DND-41 (cell line): ENCODE data around the gene TNFRSF19.

ENCODE experiments used
- ATAC-seq: fragments of 200-7000 bp; cut with Tn5 transposase; 3 replicates; pipeline ENCODE4 v1.9.1; 2021; ENCODE audit warnings: low read depth; ENCODE audit not compliant: insufficient read depth
- DNase-seq: peaks from one replicate; pipeline ENCODE4 v3.0.0-alpha.2; 2020
- H2AFZ ChIP-seq: 2 replicates; pipeline ENCODE4 v1.6.0; 2012; ENCODE audit warnings: low read depth, low read length
- H3K27ac ChIP-seq: 2 replicates; pipeline ENCODE4 v1.5.1; 2012; ENCODE audit warnings: low read length, inconsistent platforms
- H3K27me3 ChIP-seq: fragments of 200-600 bp; sonication (generic); 2 replicates; pipeline ENCODE4 v1.6.0; 2012; ENCODE audit warnings: low read length, mild to moderate bottlenecking, inconsistent platforms; ENCODE audit not compliant: insufficient read depth, poor library complexity
- H3K36me3 ChIP-seq: 2 replicates; pipeline ENCODE4 v1.5.1; 2012; ENCODE audit warnings: low read length, inconsistent platforms; ENCODE audit not compliant: insufficient read depth
- H3K4me1 ChIP-seq: 2 replicates; pipeline ENCODE4 v1.5.1; 2012; ENCODE audit warnings: mild to moderate bottlenecking, low read length; ENCODE audit not compliant: insufficient read depth
- H3K4me2 ChIP-seq: 2 replicates; pipeline ENCODE4 v1.6.0; 2012; ENCODE audit warnings: mild to moderate bottlenecking, moderate library complexity, low read length, inconsistent platforms; ENCODE audit not compliant: insufficient read depth
- H3K4me3 ChIP-seq, 2 experiments: fragments of 200-600 bp in 1 of 2; shearing (Covaris generic) in 1 of 2; 2 replicates each; pipeline ENCODE4 v1.5.1; 2012 to 2016; ENCODE audit warnings: inconsistent platforms in 2 of 2, low read length in 2 of 2, mild to moderate bottlenecking in 2 of 2, low read depth in 1 of 2, moderate library complexity in 1 of 2
- H3K79me2 ChIP-seq: 2 replicates; pipeline ENCODE4 v1.6.0; 2012; ENCODE audit warnings: low read length, inconsistent platforms; ENCODE audit not compliant: insufficient read depth
- H3K9ac ChIP-seq: 2 replicates; pipeline ENCODE4 v1.6.0; 2012; ENCODE audit warnings: low read depth, mild to moderate bottlenecking, inconsistent platforms, low read length, moderate library complexity
- H3K9me3 ChIP-seq: 2 replicates; pipeline ENCODE4 v1.5.1; 2012; ENCODE audit warnings: low read length, moderate library complexity, mild to moderate bottlenecking, inconsistent platforms; ENCODE audit not compliant: insufficient read depth, severe bottlenecking
- H4K20me1 ChIP-seq: 2 replicates; pipeline ENCODE4 v1.6.0; 2012; ENCODE audit warnings: low read length; ENCODE audit not compliant: insufficient read depth
- EZH2 ChIP-seq: IDR thresholded peaks from 3 replicates; pipeline ENCODE4 v1.6.1; 2012; ENCODE audit warnings: borderline replicate concordance, low read depth, mild to moderate bottlenecking, moderate library complexity, low read length, inconsistent platforms; ENCODE audit not compliant: severe bottlenecking
- TF ChIP-seq, protein P1 (sequence below): IDR thresholded peaks from 2 replicates; pipeline ENCODE4 v1.5.1; 2012; ENCODE audit warnings: borderline replicate concordance, low read length, moderate library complexity, mild to moderate bottlenecking; ENCODE audit not compliant: poor library complexity, severe bottlenecking; ENCODE audit errors: extremely low read depth

TNFRSF19 gene

DNA sequence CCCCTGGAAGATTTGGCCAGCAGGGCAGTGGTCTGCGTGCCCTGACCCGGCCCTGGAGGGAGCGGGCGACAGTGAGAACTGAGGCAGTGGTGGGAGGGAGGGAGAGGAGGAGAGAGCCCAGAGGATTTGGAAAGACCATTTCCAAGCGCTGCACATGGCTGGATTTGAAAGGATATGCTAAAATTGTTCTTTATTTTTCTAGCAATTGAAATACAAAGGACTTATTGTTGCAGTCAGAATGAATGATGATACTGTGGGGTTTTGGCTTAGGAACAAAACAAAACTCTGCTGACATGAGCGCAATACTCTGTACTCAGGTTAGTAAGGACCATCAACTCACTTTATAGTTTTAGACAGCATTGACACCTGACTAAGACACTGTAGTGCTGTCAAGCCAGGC is 69.5 kb downstream of the TNFRSF19 start:
- H3K4me1 ChIP-seq = no peaks in the 10 kb centered on the region
- DNase-seq (no peak), ATAC-seq (no peak)
- H3K9ac ChIP-seq = no peak overlapping the region
- no peak overlapping the region for H3K27ac ChIP-seq
- TF ChIP-seq, protein P1, sequence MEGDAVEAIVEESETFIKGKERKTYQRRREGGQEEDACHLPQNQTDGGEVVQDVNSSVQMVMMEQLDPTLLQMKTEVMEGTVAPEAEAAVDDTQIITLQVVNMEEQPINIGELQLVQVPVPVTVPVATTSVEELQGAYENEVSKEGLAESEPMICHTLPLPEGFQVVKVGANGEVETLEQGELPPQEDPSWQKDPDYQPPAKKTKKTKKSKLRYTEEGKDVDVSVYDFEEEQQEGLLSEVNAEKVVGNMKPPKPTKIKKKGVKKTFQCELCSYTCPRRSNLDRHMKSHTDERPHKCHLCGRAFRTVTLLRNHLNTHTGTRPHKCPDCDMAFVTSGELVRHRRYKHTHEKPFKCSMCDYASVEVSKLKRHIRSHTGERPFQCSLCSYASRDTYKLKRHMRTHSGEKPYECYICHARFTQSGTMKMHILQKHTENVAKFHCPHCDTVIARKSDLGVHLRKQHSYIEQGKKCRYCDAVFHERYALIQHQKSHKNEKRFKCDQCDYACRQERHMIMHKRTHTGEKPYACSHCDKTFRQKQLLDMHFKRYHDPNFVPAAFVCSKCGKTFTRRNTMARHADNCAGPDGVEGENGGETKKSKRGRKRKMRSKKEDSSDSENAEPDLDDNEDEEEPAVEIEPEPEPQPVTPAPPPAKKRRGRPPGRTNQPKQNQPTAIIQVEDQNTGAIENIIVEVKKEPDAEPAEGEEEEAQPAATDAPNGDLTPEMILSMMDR = no peak
- no peak for TF ChIP-seq EZH2
- no peaks in the 10 kb centered on the region for H4K20me1 ChIP-seq
- no peak overlapping the region for H2AFZ ChIP-seq
- no peak overlapping the region for H3K4me3 ChIP-seq
- peaks cover 2% of the 10 kb centered on the region for H3K27me3 ChIP-seq
- no peaks in the 10 kb centered on the region for H3K79me2 ChIP-seq
- no peaks in the 10 kb centered on the region for H3K9me3 ChIP-seq
- H3K4me2 ChIP-seq = no peak overlapping the region
- H3K36me3 ChIP-seq = no peaks in the 10 kb centered on the region

DNA sequence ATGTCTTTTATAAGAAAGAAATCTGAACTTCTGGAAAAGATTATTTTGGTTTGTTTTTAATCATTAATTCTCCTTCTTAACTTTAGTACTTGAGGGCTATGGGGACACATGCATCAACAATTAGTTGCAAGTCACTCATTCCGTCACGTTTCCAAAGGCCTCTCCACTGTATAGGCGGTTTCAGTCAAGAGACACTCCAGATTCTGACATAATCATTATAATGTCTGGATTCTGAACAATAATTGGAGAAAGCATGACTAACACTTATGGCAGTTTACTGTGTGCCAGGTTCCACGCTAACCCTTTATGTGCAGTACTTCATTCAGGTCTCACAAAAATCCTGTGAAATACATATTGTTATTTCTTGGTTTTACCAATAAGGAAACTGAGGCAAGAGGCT is 71.9 kb downstream of the TNFRSF19 start:
- no peak for ATAC-seq
- no peak for TF ChIP-seq EZH2
- TF ChIP-seq, protein P1 = no peak
- H3K36me3 ChIP-seq = no peaks in the 10 kb centered on the region

DNA sequence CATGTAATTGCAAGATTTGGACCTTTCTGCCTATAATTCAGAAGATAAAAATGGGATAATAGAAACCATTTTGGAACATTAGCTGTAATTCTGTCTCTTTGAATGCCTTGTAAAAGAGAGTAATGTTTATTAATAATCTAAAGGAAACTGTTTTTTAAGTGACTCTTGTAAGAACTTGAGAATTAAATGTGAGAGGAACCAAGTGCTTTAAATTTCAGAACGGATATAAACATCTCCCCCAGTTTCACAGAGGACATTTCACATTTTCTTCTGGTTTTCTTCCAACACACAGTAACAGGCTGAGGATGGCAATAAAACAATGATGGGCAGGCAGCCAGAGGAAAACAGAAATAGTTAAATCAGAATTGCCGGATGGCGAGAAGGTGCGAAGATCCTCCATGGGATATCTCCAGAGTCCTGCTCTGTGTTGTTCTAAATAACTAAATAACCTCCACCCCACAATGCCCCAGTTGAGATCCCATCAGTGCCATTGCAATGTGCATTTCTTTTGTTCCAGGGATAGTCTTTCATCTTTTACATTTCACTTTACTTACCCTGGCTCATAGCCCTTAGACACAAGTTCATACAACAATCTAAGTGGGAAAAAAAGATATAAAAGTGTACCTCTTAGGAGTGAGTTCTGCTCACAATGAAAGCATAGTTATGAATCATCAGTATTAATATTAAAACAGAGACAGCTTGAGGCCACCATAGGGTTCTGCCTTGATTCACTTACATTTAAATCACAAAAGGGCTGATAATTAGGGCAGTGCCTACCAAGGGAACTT is 73.3 kb downstream of the TNFRSF19 start:
- Histone ChIP-seq H4K20me1 (no peaks in the 10 kb centered on the region), H3K4me3 (no peak overlapping the region), H3K27ac (no peak overlapping the region), H3K27me3 (no peaks in the 10 kb centered on the region), H3K9me3 (no peaks in the 10 kb centered on the region), H3K9ac (no peak overlapping the region), H3K4me2 (no peak overlapping the region), H2AFZ (no peak overlapping the region), H3K79me2 (no peaks in the 10 kb centered on the region), H3K4me1 (no peaks in the 10 kb centered on the region), H3K36me3 (no peaks in the 10 kb centered on the region)
- ATAC-seq (no peak), DNase-seq (no peak)
- TF ChIP-seq, protein P1 = no peak
- no peak for TF ChIP-seq EZH2

More for the DNA sequence above, 71.9 kb downstream of the TNFRSF19 start:
- no peaks in the 10 kb centered on the region for H3K9me3 ChIP-seq
- H3K9ac ChIP-seq = no peak overlapping the region
- H3K27ac ChIP-seq = no peak overlapping the region
- no peak overlapping the region for H3K4me2 ChIP-seq
- no peaks in the 10 kb centered on the region for H4K20me1 ChIP-seq
- H3K4me3 ChIP-seq = no peak overlapping the region
- H3K4me1 ChIP-seq = no peaks in the 10 kb centered on the region
- DNase-seq = no peak
- H2AFZ ChIP-seq = no peak overlapping the region
- H3K79me2 ChIP-seq = no peaks in the 10 kb centered on the region
- no peaks in the 10 kb centered on the region for H3K27me3 ChIP-seq

DNA sequence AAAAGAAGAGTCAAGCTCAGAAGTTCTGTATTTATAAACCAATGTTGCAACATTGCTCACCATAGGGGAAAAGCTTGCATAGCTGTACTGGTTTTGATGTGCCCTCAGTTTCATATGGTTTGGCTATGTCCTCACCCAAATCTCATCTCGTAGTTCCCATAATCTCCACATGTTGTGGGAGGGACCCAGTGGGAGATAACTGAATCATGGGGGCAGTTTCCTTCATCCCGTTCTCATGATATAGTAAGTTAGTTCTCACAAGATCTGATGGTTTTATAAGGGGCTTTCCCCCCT is 73.9 kb downstream of the TNFRSF19 start:
- no peaks in the 10 kb centered on the region for H3K9me3 ChIP-seq
- no peak overlapping the region for H2AFZ ChIP-seq
- no peak overlapping the region for H3K4me2 ChIP-seq
- H3K27ac ChIP-seq = no peak overlapping the region
- ATAC-seq (no peak), DNase-seq (no peak)
- H3K79me2 ChIP-seq = no peaks in the 10 kb centered on the region
- H3K4me3 ChIP-seq = no peak overlapping the region
- no peaks in the 10 kb centered on the region for H3K27me3 ChIP-seq
- TF ChIP-seq EZH2 = no peak
- TF ChIP-seq, protein P1 = no peak
- no peaks in the 10 kb centered on the region for H3K36me3 ChIP-seq
- H3K9ac ChIP-seq = no peak overlapping the region
- no peaks in the 10 kb centered on the region for H3K4me1 ChIP-seq
- no peaks in the 10 kb centered on the region for H4K20me1 ChIP-seq
